Stimulated activated CD8-positive, alpha-beta memory T cell treated with anti-CD3 and anti-CD28 coated beads, Interleukin-4, amount 100 ng/mL, for 4 hours (primary cell): ENCODE results near the gene IFNA21.
"Not testable (repeated sequence)": the region's sequence is repeated elsewhere in the genome, so short reads cannot be mapped to it uniquely, and the experiment has no call there.

Experiments used
- DNase-seq, 2 donors: peaks; one replicate each; pipeline ENCODE4 v3.0.0-alpha.2; 2020; ENCODE audit warnings: low read depth in 2 of 2, low spot score in 1 of 2

IFNA21 gene

DNA sequence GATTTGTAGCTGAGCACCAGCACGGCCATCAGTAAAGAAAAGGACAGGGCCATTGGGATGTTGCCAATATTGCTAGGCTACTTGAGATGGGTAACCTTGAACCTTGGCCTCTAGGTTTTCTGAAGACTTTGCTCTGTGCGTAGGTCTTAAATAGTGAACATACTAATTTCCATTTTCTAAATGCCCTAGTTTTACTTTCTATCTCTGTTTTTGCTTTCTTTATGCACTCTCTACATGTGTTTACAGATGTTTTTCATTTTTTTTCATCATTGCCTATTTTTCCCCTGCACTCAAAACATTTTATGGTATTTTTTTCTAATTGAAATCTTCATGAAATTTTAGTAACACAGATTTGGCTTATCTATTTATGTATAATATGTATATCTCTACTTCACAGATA lies at the start of gene IFNA21:
IFNA21 (minus strand) TSS at position 101 of the 400 bp plus-strand sequence; CDS start at position 53, 48 bp downstream.
- not testable (repeated sequence) for DNase-seq

- DNase-seq = not testable (repeated sequence)
These were observed 47.2 kb upstream of the IFNA21 start for GRCh38 chr9:21213411-21214326.

GRCh38 chr9:21212160-21212559 lies 45.7 kb upstream of the IFNA21 start:
- not testable (repeated sequence) for DNase-seq

DNA sequence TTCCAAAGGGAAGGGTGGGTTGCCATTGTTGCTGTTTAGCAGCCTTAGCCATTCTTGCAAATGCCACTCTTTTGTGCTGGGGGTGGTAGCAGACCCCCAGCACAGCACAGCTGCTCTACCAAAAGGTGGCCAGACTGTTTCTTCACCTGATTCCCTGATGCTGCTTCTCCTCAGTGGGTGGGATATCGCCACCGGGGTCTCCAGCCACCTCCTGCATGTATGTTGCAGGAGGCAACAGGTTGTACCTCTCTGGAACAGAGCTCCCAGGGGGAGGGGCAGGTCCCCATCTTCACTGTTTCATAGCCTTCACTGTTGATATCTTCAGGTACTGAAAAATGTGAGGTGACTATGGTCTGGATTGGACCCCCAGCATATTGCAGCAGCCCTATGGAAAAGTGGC lies 44.3 kb upstream of the IFNA21 start:
- DNase-seq = not testable (repeated sequence)

GRCh38 chr9:21210311-21210710 lies 43.9 kb upstream of the IFNA21 start:
- DNase-seq = no peak

- not testable (repeated sequence) for DNase-seq
These were observed 40.6 kb upstream of the IFNA21 start, which contains the start of gene IFNA10 for GRCh38 chr9:21207043-21207442. Gene IFNA10, minus strand, starts transcription at chr9:21207143. Its CDS starts 46 bp downstream, at chr9:21207097.

- no peak for DNase-seq
These were observed 38.7 kb upstream of the IFNA21 start for GRCh38 chr9:21205204-21205603.

DNA sequence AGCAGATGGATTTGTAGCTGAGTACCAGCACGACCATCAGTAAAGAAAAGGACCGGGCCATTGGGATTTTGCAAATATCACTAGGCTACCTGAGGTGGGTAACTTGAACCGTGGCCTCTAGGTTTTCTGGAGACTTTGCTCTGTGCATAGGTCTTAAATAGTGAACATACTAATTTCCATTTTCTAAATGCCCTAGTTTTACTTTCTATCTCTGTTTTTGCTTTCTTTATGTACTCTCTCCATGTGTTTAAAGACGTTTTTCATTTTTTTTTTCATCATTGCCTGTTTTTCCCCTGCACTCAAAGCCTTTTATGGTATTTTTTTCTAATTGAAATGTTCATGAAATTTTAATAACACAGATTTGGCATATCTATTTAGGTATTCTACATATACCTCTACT lies 35.6 kb upstream of the IFNA21 start, which contains the start of gene IFNA7:
IFNA7 (minus strand) TSS at position 101 of the 400 bp plus-strand sequence; CDS start at position 61, 40 bp downstream.
- DNase-seq = not testable (repeated sequence)

DNA sequence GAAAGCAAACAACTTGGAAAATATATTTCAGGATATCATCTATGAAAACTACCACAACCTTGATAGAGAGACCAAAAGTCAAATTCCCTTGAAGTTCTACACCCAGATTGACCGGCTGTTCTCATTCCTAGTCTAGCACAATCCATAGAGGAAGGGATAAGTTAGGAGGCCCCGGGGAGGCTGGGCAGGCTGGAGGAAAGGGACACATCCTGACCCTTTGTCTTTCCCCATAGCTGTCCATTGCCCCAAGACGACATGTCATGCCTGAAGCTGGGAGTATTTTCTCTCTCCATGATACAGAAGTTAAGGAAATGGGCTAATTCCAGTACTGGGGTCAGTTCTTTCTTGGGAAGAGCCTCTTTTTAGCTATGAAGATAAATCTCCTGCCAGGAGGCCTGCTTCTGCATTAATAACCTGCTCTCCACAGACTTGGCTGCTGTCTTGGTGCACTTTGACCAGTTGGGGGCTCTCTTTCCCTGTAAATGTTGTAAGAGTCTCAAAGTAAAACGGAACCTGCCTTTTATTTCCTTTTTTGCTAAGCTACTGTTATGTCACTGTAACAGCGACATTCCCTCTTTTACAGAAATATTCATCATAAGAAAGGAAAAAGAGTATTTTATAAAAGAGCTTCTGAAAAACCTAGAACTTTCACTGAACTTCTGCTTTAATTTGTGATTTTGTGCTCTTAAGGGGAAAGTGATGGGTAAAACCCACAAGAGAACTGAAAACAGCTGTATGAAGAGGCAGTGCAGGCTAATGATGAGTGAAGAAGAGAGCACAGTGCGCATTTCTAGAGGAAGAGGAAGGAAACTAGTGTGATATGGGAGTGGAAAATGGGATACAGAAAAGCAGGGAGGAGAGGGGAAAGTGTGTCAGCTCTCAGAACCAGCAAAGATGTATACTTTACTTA lies 28.7 kb upstream of the IFNA21 start:
- not testable (repeated sequence) for DNase-seq

DNA sequence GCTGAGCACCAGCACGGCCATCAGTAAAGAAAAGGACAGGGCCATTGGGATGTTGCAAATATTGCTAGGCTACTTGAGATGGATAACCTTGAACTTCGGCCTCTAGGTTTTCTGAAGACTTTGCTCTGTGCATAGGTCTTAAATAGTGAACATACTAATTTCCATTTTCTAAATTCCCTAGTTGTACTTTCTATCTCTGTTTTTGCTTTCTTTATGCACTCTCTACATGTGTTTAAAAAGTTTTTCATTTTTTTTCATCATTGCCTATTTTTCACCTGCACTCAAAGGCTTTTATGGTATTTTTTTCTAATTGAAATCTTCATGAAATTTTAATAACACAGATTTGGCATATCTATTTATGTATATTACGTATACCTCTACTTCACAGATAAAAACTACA lies 21.0 kb upstream of the IFNA21 start, which contains the start of gene IFNA4:
IFNA4 (minus strand) TSS at position 101 of the 400 bp plus-strand sequence; CDS start at position 45, 56 bp downstream.
- DNase-seq = not testable (repeated sequence)

DNA sequence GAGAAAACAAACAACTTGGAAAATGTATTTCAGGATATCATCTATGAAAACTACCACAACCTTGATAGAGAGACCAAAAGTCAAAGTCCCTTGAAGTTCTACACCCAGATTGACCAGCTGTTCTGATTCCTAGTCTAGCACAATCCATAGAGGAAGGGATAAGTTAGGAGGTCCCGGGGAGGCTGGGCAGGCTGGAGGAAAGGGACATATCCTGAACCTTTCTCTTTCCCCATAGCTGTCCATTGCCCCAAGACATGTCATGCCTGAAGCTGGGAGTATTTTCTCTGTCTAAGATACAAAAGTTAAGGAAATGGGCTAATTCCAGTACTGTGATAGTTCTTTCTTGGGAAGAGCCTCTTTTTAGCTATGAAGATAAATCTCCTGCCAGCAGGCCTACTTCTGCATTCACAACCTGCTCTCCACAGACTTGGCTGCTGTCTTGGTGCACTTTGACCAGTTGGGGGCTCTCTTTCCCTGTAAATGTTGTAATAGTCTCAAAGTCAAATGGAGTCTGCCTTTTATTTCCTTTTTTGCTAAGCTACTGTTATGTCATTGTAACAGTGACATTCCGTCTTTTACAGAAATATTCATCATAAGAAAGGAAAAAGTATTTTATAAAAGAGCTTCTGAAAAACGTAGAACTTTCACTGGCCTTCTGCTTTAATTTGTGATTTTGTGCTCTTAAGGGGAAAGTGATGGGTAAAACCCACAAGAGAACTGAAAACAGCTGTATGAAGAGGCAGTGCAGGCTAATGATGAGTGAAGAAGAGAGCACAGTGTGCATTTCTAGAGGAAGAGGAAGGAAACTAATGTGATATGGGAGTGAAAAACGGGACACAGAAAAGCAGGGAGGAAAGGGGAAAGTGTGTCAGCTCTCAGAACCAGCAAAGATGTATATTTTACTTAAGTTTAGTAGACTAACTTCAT lies 16.6 kb upstream of the IFNA21 start:
- DNase-seq = not testable (repeated sequence)

- no peak for DNase-seq
These were observed 8.2 kb upstream of the IFNA21 start for GRCh38 chr9:21174671-21175070.

- no peak for DNase-seq
These were observed 5.7 kb upstream of the IFNA21 start for GRCh38 chr9:21172156-21172555.

DNA sequence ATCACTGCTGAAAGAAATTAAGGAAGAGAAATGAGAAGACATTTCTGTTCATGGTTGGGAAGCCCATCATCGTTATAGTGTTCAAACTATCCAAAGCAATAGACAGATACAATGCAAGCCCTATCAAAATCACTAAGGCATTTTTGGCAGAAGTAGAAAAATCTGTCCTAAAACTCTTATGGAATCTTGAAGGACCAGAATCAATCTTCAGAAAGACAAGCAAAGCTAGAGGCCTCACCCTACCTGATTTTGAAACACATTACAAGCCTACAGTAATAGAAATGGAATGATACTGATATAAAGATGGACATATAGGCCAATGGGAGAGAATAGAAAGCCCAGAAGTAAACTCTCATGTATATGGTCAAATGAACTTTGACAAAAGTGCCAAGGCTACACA lies 4.9 kb upstream of the IFNA21 start:
- DNase-seq = no peak

DNA sequence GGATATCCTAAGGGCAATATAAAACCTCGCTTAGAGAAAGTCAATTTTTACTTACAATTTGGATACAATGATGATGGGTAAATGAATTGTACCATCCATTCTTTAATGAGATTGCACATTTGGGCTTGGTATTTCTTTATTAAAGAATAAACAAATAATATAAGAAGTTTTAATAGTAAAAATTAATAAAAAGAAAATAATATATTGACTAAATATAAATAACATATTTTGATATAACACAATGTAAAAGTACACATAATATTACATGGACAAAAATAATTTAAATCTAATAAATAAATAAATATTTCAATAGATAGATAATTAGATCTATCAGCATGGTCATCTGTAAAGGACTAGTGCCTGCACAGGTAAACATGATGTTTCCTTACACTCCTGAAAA lies 944 bp downstream of the IFNA21 start:
- DNase-seq = no peak

DNA sequence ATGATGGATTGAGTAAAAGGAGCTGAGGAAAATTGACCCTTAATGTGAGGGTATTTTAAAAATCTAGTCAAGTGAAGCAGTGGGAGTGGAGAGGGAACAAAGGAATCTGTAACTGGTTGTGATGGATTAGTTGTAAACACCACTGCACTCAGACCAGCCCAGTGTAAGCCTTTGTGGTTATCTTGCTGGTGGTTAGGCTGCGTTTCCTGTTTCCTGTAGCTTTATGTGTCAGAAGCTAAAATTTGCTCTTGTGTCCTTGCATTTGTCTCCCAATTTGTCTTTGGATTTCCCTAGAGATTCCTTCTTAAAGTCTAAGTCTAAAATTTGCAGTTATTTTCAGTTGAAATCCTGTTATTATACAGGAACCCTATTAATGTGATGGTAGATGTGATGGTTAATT lies 6.3 kb downstream of the IFNA21 start:
- DNase-seq = no peak

GRCh38 chr9:21155501-21155900 lies 11.0 kb downstream of the IFNA21 start:
- DNase-seq = no peak

- DNase-seq = no peak
These were observed 12.3 kb downstream of the IFNA21 start for GRCh38 chr9:21154018-21154608.

DNA sequence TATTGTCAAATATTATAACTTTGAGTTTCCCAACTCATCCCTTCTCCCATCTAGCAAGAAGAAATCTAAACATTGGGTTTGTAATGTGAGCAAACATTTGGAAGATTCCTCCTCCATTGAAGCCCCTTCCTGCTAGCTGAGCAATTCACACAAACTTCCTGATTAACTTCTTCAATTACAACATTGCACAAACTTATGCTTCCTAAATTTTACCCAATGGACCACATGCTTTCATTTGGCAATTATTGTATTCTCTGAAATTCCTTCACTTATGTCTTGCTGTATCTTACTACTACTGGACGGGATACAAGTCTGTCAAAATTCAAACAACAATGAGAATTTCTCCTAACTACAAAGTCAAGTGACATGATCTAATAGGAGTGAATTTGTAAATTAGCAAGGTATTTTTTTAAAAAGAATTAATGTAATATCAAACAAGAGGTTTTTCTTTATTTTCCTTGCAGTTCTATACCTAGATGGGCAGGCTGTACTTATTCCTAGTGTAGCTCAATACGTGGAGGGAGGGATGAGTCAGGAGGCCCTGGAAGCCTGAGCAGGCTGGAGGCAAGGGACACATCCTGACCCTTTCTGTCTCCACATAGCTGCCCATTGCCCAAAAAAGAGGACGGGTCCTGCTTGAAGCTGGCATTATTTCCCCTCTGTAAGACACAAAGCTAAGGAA lies 13.0 kb downstream of the IFNA21 start:
- DNase-seq = no peak
